Right lobe of liver (tissue), 4 donors: Measurements from ENCODE around the gene PCDHAC2.

Source experiments
- CTCF ChIP-seq, 4 donors: fragments of 200-600 bp in 3 of 4; fragments of 450-650 bp in 1 of 4; IDR thresholded peaks; one replicate each; pipeline versions ENCODE4 v1.5.1 to v1.8.0; 2016 to 2022; ENCODE audit warnings: antibody characterized with exemption in 4 of 4, mild to moderate bottlenecking in 2 of 4
- POLR2A ChIP-seq: fragments of 450-650 bp; IDR thresholded peaks from one replicate; pipeline ENCODE4 v1.6.1; 2017; ENCODE audit warnings: antibody characterized with exemption, mild to moderate bottlenecking
- donor health status: DM: no; HTN: no; CAD: no.
- donor health status: DM: no; HTN: no; CAD: no.
- donor health status: DM: no; HTN: yes; CAD: no.

DNA sequence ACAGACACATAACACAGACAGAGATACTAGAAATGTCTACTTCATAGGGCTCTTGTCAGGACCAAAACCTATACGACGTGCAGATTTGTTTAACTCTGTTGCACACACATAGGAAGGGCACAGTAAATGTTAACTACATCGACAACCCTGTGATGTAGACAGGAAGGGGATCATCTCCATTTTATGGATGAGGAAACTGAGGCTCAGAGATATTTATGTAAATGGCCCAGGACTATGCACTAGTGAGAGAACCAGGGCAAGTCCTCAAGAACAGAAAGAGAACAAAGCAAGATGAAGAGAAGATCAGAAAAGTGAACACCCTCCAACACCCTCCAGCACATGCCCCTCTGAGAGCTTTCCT is 36.3 kb downstream of the PCDHAC2 start:
- TF ChIP-seq CTCF (IDR thresholded peaks at IDR 0.05) (no peak), POLR2A (no peak)
